Measurements from ENCODE around the gene FPR2. TPM values are rescaled to one million over a fixed set of nuclear protein-coding genes. Genes with fewer than 3 reads are reported as not detected.

Gene FPR2
- total and polyA plus RNA-seq, 4 donors = 0.15 to 4.1 (median 2.4) TPM

DNA sequence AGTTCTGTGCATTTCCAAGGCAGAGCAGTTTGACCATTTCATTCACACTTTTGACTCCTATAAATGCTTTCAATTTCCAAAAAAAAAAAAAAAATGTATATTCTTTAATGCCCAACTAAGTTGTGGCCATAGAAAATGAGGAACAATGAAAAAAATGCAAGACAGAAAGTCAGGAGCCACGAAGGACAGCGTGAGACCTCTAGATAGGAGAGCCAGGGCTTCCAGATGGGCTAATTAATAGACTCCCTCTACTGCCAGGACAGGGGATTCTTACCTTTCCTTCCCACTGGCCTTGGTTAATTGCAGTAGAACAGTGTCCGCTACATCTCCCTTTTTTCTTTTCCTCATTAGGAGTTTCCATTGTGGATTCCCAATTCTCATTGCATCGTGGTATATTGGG is 42.5 kb downstream of the FPR2 start:
- no peak for DNase-seq (ENCODE audit: low spot score)
- Histone ChIP-seq H3K36me3 (ENCODE audit: control insufficient read depth in 4 of 4, insufficient read depth in 3 of 4, low read depth in 1 of 4, low read length in 3 of 4) (no peaks in the 10 kb centered on the region), H3K27ac (ENCODE audit: low read depth in 1 of 2, low read length in 2 of 2) (peak overlapping the region in 1 of 2 donors; percentile 33), H3K4me3 (ENCODE audit: low read depth in 1 of 3, low read length in 3 of 3) (no peak overlapping the region), H3K9ac (ENCODE audit: low read depth in 1 of 2, low read length in 2 of 2) (no peak overlapping the region), H3K9me3 (ENCODE audit: control insufficient read depth in 4 of 4, low read length in 3 of 4) (peaks cover 2 to 19% (median 6%) of the 10 kb centered on the region in 4 donors), H3K4me1 (ENCODE audit: control insufficient read depth in 4 of 4, insufficient read depth in 4 of 4, low read length in 3 of 4) (peaks cover 0 to 7% (median 4%) of the 10 kb centered on the region in 4 donors), H3K27me3 (ENCODE audit: control insufficient read depth in 4 of 4, insufficient read depth in 4 of 4, low read length in 3 of 4) (no peaks in the 10 kb centered on the region)
- WGBS = 73% methylated on average over 4 of the region's 4 CpGs
- TF ChIP-seq TAF1 (conservative IDR thresholded peaks at IDR 0.05) (no peak), RXRA (IDR thresholded peaks at IDR 0.05) (no peak), JUND (IDR thresholded peaks at IDR 0.05) (no peak), NR2F2 (IDR thresholded peaks at IDR 0.05) (no peak), FOXA2 (IDR thresholded peaks at IDR 0.05) (no peak), HNF4A (conservative IDR thresholded peaks at IDR 0.05) (no peak), YY1 (IDR thresholded peaks at IDR 0.05) (no peak), RAD21 (IDR thresholded peaks at IDR 0.05) (no peak), FOXA1 (IDR thresholded peaks at IDR 0.05) (no peak)
- TF ChIP-seq, protein P1, sequence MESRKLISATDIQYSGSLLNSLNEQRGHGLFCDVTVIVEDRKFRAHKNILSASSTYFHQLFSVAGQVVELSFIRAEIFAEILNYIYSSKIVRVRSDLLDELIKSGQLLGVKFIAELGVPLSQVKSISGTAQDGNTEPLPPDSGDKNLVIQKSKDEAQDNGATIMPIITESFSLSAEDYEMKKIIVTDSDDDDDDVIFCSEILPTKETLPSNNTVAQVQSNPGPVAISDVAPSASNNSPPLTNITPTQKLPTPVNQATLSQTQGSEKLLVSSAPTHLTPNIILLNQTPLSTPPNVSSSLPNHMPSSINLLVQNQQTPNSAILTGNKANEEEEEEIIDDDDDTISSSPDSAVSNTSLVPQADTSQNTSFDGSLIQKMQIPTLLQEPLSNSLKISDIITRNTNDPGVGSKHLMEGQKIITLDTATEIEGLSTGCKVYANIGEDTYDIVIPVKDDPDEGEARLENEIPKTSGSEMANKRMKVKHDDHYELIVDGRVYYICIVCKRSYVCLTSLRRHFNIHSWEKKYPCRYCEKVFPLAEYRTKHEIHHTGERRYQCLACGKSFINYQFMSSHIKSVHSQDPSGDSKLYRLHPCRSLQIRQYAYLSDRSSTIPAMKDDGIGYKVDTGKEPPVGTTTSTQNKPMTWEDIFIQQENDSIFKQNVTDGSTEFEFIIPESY (IDR thresholded peaks at IDR 0.05) = no peak
- TF ChIP-seq, protein P2, sequence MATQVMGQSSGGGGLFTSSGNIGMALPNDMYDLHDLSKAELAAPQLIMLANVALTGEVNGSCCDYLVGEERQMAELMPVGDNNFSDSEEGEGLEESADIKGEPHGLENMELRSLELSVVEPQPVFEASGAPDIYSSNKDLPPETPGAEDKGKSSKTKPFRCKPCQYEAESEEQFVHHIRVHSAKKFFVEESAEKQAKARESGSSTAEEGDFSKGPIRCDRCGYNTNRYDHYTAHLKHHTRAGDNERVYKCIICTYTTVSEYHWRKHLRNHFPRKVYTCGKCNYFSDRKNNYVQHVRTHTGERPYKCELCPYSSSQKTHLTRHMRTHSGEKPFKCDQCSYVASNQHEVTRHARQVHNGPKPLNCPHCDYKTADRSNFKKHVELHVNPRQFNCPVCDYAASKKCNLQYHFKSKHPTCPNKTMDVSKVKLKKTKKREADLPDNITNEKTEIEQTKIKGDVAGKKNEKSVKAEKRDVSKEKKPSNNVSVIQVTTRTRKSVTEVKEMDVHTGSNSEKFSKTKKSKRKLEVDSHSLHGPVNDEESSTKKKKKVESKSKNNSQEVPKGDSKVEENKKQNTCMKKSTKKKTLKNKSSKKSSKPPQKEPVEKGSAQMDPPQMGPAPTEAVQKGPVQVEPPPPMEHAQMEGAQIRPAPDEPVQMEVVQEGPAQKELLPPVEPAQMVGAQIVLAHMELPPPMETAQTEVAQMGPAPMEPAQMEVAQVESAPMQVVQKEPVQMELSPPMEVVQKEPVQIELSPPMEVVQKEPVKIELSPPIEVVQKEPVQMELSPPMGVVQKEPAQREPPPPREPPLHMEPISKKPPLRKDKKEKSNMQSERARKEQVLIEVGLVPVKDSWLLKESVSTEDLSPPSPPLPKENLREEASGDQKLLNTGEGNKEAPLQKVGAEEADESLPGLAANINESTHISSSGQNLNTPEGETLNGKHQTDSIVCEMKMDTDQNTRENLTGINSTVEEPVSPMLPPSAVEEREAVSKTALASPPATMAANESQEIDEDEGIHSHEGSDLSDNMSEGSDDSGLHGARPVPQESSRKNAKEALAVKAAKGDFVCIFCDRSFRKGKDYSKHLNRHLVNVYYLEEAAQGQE (IDR thresholded peaks at IDR 0.05) = no peak
- TF ChIP-seq, protein P3, sequence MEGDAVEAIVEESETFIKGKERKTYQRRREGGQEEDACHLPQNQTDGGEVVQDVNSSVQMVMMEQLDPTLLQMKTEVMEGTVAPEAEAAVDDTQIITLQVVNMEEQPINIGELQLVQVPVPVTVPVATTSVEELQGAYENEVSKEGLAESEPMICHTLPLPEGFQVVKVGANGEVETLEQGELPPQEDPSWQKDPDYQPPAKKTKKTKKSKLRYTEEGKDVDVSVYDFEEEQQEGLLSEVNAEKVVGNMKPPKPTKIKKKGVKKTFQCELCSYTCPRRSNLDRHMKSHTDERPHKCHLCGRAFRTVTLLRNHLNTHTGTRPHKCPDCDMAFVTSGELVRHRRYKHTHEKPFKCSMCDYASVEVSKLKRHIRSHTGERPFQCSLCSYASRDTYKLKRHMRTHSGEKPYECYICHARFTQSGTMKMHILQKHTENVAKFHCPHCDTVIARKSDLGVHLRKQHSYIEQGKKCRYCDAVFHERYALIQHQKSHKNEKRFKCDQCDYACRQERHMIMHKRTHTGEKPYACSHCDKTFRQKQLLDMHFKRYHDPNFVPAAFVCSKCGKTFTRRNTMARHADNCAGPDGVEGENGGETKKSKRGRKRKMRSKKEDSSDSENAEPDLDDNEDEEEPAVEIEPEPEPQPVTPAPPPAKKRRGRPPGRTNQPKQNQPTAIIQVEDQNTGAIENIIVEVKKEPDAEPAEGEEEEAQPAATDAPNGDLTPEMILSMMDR (IDR thresholded peaks at IDR 0.05; ENCODE audit: low read depth, low read length, missing input control) = no peak

DNA sequence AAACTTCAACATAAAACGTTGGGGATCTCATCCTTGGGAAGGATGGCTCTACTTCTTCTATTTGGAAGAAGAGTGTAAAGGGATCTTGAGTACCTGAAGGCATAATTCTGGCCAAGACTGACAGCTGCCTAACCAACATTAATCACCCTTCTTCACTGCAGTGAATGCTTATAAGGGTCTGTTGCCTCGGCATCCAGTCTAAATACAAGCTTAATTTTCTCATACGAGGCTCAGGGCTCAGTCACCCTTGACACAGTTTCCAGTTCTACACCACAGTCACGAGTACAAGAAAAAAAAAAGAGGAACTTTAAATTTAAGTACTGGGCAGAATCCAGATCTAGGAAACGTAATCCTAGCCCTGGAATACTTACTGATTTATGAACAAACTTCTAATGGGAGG is 43.0 kb downstream of the FPR2 start:
- Histone ChIP-seq H3K4me3 (ENCODE audit: low read depth in 1 of 3, low read length in 3 of 3) (no peak overlapping the region), H3K36me3 (ENCODE audit: control insufficient read depth in 4 of 4, insufficient read depth in 3 of 4, low read depth in 1 of 4, low read length in 3 of 4) (no peaks in the 10 kb centered on the region), H3K27ac (ENCODE audit: low read depth in 1 of 2, low read length in 2 of 2) (peak overlapping the region in 1 of 2 donors; percentile 33), H3K4me1 (ENCODE audit: control insufficient read depth in 4 of 4, insufficient read depth in 4 of 4, low read length in 3 of 4) (peaks cover 0 to 7% (median 4%) of the 10 kb centered on the region in 4 donors), H3K9me3 (ENCODE audit: control insufficient read depth in 4 of 4, low read length in 3 of 4) (peaks cover 0 to 18% (median 6%) of the 10 kb centered on the region in 4 donors), H3K9ac (ENCODE audit: low read depth in 1 of 2, low read length in 2 of 2) (no peak overlapping the region), H3K27me3 (ENCODE audit: control insufficient read depth in 4 of 4, insufficient read depth in 4 of 4, low read length in 3 of 4) (no peaks in the 10 kb centered on the region)
- no peak for DNase-seq (ENCODE audit: low spot score)
- WGBS = 40% methylated on average over 5 of the region's 5 CpGs
- TF ChIP-seq, protein P3 (IDR thresholded peaks at IDR 0.05; ENCODE audit: low read depth, low read length, missing input control) = no peak
- TF ChIP-seq RXRA (IDR thresholded peaks at IDR 0.05) = no peak
- TF ChIP-seq, protein P2 (IDR thresholded peaks at IDR 0.05) = no peak
- TF ChIP-seq FOXA2 (IDR thresholded peaks at IDR 0.05) = no peak
- no peak for TF ChIP-seq GABPA (IDR thresholded peaks at IDR 0.05 in 1 of 2, conservative IDR thresholded peaks at IDR 0.05 in 1 of 2)
- TF ChIP-seq, protein P1 (IDR thresholded peaks at IDR 0.05) = no peak
- no peak for TF ChIP-seq EGR1 (IDR thresholded peaks at IDR 0.05; ENCODE audit: low read depth in 2 of 2)
- TF ChIP-seq HNF4A (conservative IDR thresholded peaks at IDR 0.05) = no peak
- TF ChIP-seq FOXA1 (IDR thresholded peaks at IDR 0.05) = no peak
- TF ChIP-seq NR2F2 (IDR thresholded peaks at IDR 0.05) = no peak
- TF ChIP-seq, protein P4, sequence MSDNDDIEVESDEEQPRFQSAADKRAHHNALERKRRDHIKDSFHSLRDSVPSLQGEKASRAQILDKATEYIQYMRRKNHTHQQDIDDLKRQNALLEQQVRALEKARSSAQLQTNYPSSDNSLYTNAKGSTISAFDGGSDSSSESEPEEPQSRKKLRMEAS (IDR thresholded peaks at IDR 0.05) = no peak
